GM15510 (cell line): ENCODE data around the gene CARD19.

ENCODE experiments used
- POLR2A ChIP-seq: IDR thresholded peaks from 3 replicates; pipeline ENCODE4 v1.6.1; 2011; ENCODE audit warnings: borderline replicate concordance; ENCODE audit not compliant: insufficient read length; ENCODE audit errors: extremely low read depth

CARD19 gene

GRCh38 chr9:93089481-93089991 is 6.5 kb upstream of the CARD19 start:
- TF ChIP-seq POLR2A, result no peak

- TF ChIP-seq POLR2A, result no peak
Observed at GRCh38 chr9:93090091-93090655, 5.8 kb upstream of the CARD19 start.

- no peak for TF ChIP-seq POLR2A
Observed at GRCh38 chr9:93091056-93091452, 5.0 kb upstream of the CARD19 start.

GRCh38 chr9:93091453-93092081 is 4.5 kb upstream of the CARD19 start:
- no peak for TF ChIP-seq POLR2A

GRCh38 chr9:93092251-93092991 is 3.6 kb upstream of the CARD19 start:
- TF ChIP-seq POLR2A, result no peak

- TF ChIP-seq POLR2A, result peak; percentile 36
Observed at GRCh38 chr9:93093127-93093876, 2.7 kb upstream of the CARD19 start.

- no peak for TF ChIP-seq POLR2A
Observed at GRCh38 chr9:93093877-93094657, 1.9 kb upstream of the CARD19 start.

GRCh38 chr9:93094658-93095204 is 1.3 kb upstream of the CARD19 start:
- TF ChIP-seq POLR2A, result peak; percentile 41

GRCh38 chr9:93095205-93096130 is 549 bp upstream of the CARD19 start:
- peak; percentile 80 for TF ChIP-seq POLR2A

GRCh38 chr9:93096811-93097382 is 880 bp downstream of the CARD19 start:
- TF ChIP-seq POLR2A, result no peak

GRCh38 chr9:93097511-93098201 is 1.6 kb downstream of the CARD19 start:
- no peak for TF ChIP-seq POLR2A
